HG02981 (cell line): ENCODE measurements around the gene PAX6.

ENCODE experiments used
- ATAC-seq: cut with Tn5 transposase; IDR thresholded peaks from one replicate; pipeline ENCODE4 v1.9.1; 2021; ENCODE audit warnings: mild to moderate bottlenecking, moderate library complexity; ENCODE audit not compliant: unreplicated experiment

The PAX6 gene

GRCh38 chr11:31809541-31809856 lies 1.6 kb downstream of the PAX6 start:
- no peak for ATAC-seq

DNA sequence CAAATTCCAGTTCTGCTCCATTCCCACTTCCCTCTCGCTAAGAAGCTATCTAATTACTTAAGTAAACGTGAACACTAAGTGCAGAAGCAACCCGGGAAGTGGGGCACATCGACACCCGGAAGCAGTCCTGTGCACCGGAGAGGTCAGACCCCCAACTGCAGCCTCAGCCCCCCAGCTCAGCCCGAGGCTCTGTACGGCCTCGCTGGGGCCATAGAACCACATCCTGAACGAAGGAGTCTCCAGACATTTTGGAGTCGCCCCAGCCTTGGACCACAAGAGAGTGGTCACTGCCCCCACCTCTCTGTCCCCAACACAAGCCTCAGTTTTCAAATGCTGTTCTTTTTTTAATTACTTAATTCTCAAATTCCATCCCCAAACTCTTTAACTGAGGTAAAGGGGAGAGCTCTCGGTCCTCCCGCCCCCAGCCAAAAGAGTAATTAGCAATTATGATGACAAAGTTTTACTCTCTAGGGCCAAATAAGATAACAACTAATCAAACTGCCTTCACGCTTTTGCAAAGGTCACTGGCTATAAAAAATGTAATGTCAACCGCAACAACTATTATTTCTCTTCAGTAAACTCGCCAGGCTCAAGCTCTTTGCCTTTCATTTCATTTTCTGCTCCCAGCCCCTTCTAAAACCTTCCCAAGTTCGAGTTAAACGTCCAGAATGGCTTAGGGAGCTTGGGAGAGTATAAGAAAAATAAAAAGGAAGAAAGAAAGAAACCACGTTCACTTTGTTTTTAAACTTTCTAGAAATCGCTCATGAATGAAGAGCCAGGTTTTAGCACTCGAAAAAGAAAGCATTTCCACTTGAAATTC lies 2.2 kb downstream of the PAX6 start:
- no peak for ATAC-seq

GRCh38 chr11:31807799-31808667 lies 3.1 kb downstream of the PAX6 start:
- ATAC-seq = no peak

DNA sequence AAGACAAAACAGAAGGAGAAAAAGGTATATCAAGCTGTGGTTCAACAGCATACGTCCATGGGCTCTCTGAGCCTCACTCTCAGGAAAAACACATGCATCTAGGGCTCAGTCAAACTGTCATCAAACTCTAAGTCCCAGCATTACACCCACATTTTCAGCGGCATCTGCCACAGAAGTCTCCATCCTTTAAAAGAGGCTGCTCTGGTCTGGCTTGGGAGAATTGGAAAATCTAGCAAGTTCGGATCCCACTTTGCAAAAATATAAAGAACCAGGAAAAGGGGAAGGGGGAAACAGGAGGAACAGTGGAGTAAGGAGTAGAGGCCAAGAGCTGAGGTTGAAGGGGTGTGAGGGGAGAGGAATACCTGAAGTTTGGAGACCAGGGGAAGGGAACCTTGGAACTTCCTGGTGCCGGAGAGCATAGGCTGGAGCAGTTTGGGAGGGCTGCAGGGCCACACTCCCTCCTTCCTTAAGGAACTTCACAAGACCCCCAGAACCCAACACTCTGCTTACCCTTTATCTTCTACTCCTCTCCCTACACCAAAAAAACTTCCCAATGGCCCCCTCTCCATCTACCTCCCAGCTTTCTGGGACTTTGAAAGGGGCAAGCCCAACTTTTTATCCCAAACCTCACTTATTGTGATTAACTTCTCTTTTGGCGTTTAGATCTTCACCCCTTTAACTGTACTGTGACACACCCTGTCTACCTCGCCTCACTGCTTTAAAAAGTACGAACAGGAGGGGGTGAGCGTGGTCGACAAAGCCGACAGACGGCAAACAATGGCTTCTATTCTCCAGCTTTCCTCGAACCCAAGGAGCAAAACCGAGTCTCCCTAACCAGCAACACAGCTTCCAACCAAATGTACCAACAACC lies 4.0 kb downstream of the PAX6 start:
- no peak for ATAC-seq

DNA sequence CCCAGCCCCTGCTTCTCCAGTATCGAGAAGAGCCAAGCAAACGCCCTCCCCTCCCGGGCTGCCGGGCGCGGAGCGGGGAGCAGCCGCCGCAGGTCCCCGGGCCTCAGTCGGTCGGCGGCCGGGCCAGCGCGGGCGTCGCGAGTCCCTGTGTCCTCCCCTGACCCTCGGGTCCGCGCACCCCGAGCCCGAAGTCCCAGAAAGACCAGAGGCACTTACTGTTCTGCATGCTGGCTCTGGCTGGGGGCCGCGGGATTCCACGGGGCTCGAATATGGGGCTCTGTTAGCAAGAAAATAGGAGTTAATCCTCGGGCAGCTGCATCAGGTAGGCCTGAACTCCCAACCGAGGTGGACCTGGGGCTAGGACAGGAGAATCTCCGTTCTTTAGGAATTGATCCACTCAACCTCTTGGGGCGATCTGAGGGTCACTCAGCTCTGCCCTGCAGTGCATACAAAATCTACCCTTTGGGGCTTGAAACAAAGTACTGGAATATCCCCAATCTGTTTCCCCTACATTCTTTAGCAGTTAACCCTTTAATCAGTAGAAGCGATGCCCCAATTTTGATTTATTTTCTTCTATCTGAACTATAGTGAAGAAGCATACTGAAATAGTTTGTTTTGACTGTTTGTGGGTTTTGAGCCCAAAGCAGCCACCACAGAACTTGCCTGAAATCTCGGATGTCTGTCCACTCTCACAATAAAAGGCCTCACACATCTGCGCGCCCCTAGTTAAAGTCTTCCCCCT lies 4.8 kb downstream of the PAX6 start:
- no peak for ATAC-seq

DNA sequence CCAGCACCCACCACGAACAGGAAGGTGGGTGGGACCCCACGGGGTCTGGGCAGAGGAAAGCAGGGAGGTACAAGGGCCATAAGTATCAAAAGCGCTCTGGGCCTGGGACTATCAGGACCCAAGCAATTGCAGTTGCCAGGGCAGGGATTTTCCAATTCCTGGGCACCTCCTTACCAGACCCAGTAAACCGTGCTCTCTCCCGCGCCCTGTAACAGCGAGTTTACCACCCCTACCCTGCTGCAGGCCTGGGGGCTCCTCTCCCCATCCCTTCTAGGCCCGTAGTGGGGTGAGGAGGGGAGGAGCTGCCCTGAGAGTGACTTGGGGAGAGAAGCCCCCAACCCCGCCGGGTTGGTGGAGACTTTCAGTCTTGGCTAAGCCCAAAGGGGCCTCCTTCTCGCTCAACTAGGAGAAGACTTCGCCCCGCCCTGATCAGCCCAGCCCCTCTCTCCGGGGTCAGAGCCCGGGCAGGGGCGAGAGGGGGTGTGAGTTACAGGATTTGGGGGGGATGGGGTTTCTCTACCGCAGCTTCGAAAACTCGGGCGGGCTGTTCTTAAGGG lies 5.4 kb downstream of the PAX6 start:
- no peak for ATAC-seq

DNA sequence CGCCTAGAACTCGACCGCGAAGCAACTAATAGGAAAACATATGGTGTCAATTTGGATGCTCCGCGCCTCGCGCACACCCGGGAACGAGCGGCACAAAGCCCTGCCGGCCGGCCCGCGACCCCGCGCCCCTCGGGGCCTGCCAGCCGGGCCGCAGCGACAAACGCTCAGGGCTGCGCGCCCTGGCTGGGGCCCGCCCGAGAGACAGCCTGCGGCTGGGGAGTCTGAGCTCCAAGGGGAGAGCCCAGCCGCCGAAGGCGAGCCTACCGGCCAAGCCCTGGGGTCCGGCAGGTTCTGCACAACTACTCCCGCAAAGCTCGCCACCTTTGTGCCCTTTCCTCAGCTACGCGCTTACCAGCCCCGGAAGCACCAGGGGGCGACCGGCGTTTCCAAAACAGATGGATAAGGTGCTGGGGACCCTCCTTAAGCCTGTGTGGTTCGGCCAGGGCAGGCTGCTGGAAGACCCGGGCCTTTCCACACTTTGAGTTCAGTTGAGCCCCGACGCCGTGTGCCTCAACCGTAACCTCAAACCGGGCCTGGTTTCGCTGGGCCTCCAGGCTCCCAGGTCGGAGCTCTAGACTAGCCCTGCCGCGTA lies 6.0 kb downstream of the PAX6 start:
- no peak for ATAC-seq

GRCh38 chr11:31804312-31805036 lies 6.6 kb downstream of the PAX6 start:
- no peak for ATAC-seq

GRCh38 chr11:31803813-31804311 lies 7.3 kb downstream of the PAX6 start:
- ATAC-seq = no peak

DNA sequence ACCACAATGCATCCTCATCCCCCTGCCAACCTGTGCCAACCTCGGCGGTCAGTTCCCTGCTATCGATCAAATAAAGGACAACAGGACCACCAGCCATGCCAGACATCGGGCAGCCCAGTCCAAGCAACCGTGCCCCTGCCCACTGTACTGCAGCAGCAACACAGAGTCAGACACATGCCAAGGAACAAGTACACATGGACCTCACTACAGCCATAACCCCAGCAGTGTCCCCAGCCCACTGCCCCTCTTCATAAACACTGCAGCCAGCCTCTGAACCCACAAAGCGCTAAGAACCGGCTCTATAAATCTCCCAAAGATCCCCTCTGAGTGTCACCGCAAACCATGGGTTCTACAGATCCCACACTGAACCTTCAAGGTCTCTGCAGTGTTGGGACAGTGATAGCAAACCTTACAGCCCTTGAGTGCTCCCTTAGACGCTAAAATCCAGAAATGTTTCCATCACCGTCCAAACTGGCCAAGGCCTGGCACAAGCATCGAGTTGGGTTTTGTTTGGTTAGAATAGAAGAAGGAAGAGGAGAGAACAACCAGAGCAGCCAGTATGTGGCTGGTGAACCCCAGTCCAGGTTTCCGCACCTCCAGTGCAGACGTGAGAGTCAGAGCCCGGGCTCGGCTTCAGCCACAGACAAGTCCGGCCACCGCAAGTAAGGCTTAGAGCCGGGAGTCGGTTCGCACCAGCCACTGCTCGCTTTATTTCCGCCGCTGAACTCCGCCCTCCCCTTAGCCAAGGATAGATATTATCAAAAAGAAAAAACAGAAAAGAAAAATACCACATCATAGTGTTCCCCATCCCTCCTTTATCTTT lies 7.9 kb downstream of the PAX6 start:
- no peak for ATAC-seq

GRCh38 chr11:31802609-31802989 lies 8.5 kb downstream of the PAX6 start:
- ATAC-seq = no peak

DNA sequence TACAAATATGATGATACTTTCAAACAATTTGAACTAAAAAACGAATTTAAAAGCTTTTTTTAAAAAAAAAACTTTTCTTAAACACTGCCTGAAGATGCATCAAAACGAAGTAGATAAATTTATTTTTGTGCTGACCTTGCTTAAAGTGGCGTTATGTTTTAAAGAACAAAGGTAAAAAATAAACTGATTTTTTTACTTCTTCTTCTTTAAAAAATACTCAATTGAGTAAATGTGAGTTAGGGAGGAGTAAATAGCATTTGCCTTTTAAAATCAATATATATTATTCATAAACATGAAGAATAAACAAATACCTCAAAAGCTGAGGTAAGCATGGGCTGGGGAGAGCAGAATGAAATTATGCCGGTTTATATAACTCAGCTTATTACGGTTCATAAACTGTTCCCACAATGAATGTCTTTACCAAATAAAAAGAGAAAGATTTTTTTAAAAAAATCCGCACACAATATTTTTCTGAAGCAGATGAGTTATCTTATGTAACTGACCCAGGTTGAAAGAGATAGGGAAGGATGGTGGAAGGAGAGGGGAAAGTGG lies 9.0 kb downstream of the PAX6 start:
- no peak for ATAC-seq

GRCh38 chr11:31801298-31801702 lies 9.8 kb downstream of the PAX6 start:
- ATAC-seq = no peak

GRCh38 chr11:31800398-31801265 lies 10.5 kb downstream of the PAX6 start:
- ATAC-seq = no peak

DNA sequence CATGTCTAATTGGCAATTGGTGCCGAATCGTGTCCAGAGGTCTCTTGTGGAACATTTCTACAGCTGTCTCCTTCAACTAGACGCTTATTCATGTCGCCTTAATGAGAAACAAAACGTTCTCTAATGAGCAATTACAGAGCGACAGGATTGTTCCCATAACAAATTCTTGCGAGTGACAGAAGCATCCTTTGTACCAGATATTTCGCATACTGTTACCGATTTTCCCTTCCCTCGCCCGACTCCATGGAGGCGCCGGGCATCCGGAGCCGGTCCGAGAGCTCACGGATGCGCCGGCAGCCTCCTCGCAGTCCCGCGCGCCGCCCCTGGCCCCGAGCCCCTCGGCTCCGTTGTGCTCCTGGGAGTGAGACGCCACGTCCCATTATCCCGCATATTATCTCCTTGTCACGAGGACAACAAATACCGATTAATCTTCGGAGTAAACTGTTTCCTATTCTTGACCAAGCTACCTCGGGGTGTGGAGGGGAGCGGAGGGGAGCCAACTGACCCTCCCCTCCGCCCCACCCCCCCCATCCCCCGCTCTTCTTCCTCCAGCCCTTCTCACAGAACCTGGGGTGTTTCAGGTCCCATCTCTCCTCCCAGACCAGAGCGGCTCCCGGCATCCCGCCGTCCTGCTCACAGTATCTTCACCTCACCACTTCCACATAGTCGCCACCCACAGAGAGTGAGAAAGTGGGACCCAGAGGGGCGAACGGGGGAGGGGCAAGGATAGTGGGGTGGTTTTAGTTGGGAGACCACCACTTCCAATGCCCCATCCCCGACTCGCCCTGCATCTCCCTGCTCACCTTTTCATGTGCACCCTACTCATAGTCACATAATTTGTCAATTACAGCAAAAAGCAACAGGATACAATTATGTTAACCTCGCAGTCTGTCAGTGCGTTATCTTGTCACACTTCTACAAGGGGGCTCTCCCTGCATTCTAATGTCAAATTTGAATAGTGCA lies 11.4 kb downstream of the PAX6 start:
- no peak for ATAC-seq
